ENCODE results near the gene MAP2K7.

- TF ChIP-seq CTCF (IDR thresholded peaks at IDR 0.05), result no peak
- no peak for TF ChIP-seq POLR2A (IDR thresholded peaks at IDR 0.05)
- TF ChIP-seq POLR2AphosphoS5 (IDR thresholded peaks at IDR 0.05), result no peak
These were observed 47.5 kb upstream of the MAP2K7 start for GRCh38 chr19:7856109-7856591.
